DND-41 (cell line): Measurements from ENCODE around the gene RRP1.

ENCODE experiments used
- ATAC-seq: fragments of 200-7000 bp; cut with Tn5 transposase; 3 replicates; pipeline ENCODE4 v1.9.1; 2021; ENCODE audit warnings: low read depth; ENCODE audit not compliant: insufficient read depth
- DNase-seq: peaks from one replicate; pipeline ENCODE4 v3.0.0-alpha.2; 2020
- H2AFZ ChIP-seq: 2 replicates; pipeline ENCODE4 v1.6.0; 2012; ENCODE audit warnings: low read depth, low read length
- H3K27ac ChIP-seq: 2 replicates; pipeline ENCODE4 v1.5.1; 2012; ENCODE audit warnings: low read length, inconsistent platforms
- H3K27me3 ChIP-seq: fragments of 200-600 bp; sonication (generic); 2 replicates; pipeline ENCODE4 v1.6.0; 2012; ENCODE audit warnings: low read length, mild to moderate bottlenecking, inconsistent platforms; ENCODE audit not compliant: insufficient read depth, poor library complexity
- H3K36me3 ChIP-seq: 2 replicates; pipeline ENCODE4 v1.5.1; 2012; ENCODE audit warnings: low read length, inconsistent platforms; ENCODE audit not compliant: insufficient read depth
- H3K4me1 ChIP-seq: 2 replicates; pipeline ENCODE4 v1.5.1; 2012; ENCODE audit warnings: mild to moderate bottlenecking, low read length; ENCODE audit not compliant: insufficient read depth
- H3K4me2 ChIP-seq: 2 replicates; pipeline ENCODE4 v1.6.0; 2012; ENCODE audit warnings: mild to moderate bottlenecking, moderate library complexity, low read length, inconsistent platforms; ENCODE audit not compliant: insufficient read depth
- H3K4me3 ChIP-seq, 2 experiments: fragments of 200-600 bp in 1 of 2; shearing (Covaris generic) in 1 of 2; 2 replicates each; pipeline ENCODE4 v1.5.1; 2012 to 2016; ENCODE audit warnings: inconsistent platforms in 2 of 2, low read length in 2 of 2, mild to moderate bottlenecking in 2 of 2, low read depth in 1 of 2, moderate library complexity in 1 of 2
- H3K79me2 ChIP-seq: 2 replicates; pipeline ENCODE4 v1.6.0; 2012; ENCODE audit warnings: low read length, inconsistent platforms; ENCODE audit not compliant: insufficient read depth
- H3K9ac ChIP-seq: 2 replicates; pipeline ENCODE4 v1.6.0; 2012; ENCODE audit warnings: low read depth, mild to moderate bottlenecking, inconsistent platforms, low read length, moderate library complexity
- H3K9me3 ChIP-seq: 2 replicates; pipeline ENCODE4 v1.5.1; 2012; ENCODE audit warnings: low read length, moderate library complexity, mild to moderate bottlenecking, inconsistent platforms; ENCODE audit not compliant: insufficient read depth, severe bottlenecking
- H4K20me1 ChIP-seq: 2 replicates; pipeline ENCODE4 v1.6.0; 2012; ENCODE audit warnings: low read length; ENCODE audit not compliant: insufficient read depth
- EZH2 ChIP-seq: IDR thresholded peaks from 3 replicates; pipeline ENCODE4 v1.6.1; 2012; ENCODE audit warnings: borderline replicate concordance, low read depth, mild to moderate bottlenecking, moderate library complexity, low read length, inconsistent platforms; ENCODE audit not compliant: severe bottlenecking
- TF ChIP-seq, protein P1 (sequence below): IDR thresholded peaks from 2 replicates; pipeline ENCODE4 v1.5.1; 2012; ENCODE audit warnings: borderline replicate concordance, low read length, moderate library complexity, mild to moderate bottlenecking; ENCODE audit not compliant: poor library complexity, severe bottlenecking; ENCODE audit errors: extremely low read depth

The RRP1 gene

DNA sequence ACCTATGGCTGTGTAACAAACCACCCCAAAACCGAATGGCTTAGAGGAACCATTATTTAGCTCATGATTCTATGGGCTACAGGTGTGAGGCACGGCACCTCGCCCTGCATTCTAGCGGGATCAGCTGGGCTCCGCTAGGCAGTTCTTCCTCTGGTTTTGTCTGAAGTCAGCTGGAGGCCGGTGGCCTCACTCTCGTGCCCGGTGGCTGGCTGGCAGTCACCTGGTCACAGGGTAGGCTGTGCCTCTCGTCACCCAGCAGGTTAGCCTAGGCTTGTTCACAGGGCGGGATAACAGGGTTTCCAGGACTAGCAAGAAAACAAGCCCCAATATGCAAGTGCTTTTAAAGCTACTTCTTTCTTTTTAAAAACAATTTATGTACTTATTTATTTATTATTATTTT lies 59.4 kb downstream of the RRP1 start:
- Histone ChIP-seq H3K4me2 (no peak overlapping the region), H3K4me1 (no peaks in the 10 kb centered on the region), H3K4me3 (no peak overlapping the region), H3K9ac (no peak overlapping the region), H3K79me2 (no peaks in the 10 kb centered on the region), H3K9me3 (no peaks in the 10 kb centered on the region), H3K27me3 (no peaks in the 10 kb centered on the region), H2AFZ (no peak overlapping the region), H3K27ac (no peak overlapping the region), H3K36me3 (no peaks in the 10 kb centered on the region), H4K20me1 (no peaks in the 10 kb centered on the region; the same call in 1 of the 2 replicates)
- ATAC-seq (no peak), DNase-seq (no peak)
- TF ChIP-seq, protein P1, sequence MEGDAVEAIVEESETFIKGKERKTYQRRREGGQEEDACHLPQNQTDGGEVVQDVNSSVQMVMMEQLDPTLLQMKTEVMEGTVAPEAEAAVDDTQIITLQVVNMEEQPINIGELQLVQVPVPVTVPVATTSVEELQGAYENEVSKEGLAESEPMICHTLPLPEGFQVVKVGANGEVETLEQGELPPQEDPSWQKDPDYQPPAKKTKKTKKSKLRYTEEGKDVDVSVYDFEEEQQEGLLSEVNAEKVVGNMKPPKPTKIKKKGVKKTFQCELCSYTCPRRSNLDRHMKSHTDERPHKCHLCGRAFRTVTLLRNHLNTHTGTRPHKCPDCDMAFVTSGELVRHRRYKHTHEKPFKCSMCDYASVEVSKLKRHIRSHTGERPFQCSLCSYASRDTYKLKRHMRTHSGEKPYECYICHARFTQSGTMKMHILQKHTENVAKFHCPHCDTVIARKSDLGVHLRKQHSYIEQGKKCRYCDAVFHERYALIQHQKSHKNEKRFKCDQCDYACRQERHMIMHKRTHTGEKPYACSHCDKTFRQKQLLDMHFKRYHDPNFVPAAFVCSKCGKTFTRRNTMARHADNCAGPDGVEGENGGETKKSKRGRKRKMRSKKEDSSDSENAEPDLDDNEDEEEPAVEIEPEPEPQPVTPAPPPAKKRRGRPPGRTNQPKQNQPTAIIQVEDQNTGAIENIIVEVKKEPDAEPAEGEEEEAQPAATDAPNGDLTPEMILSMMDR = no peak
- no peak for TF ChIP-seq EZH2

DNA sequence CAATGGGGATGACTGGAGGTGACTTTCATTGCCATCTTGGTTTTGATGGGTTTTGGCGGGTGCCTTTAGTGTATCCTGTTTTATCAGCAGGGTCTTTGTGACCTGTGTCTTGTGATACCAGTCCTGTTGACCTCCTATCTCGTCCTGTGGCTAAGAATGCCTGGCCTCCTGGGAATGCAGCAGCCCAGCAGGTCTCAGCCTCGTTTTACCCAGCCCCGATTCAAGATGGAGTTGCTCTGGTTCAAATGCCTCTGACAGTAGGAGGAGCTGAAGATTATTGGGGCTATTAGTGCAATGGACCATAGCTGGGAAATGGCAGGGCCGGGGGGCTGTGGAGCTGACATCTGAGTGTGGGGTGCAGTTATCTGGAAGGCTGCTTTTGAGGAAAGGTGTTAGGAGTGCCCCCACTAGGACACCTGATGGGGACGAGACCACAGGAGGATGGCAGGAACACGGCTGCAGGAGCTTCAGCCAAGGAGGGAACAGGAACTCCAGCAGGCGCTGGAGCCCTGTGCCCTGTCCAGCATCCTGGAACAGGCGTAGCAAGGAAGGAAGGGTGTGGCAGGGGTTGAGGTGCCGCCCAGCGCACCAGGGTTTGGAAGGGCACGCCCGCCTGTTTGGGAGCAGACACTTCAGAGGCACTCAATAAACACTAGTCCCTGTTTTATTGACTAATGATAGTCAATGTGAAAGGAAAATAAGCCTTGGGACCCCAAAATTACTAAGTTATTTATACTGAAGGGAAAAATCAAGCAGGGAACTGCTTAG lies 60.3 kb downstream of the RRP1 start:
- Histone ChIP-seq H2AFZ (no peak overlapping the region), H3K4me3 (no peak overlapping the region), H3K4me1 (0 out of 2 replicates have a peak, but pooled peaks cover 1% of the 10 kb centered on the region), H3K9ac (no peak overlapping the region), H3K79me2 (no peaks in the 10 kb centered on the region), H3K9me3 (no peaks in the 10 kb centered on the region), H3K4me2 (no peak overlapping the region), H3K27ac (no peak overlapping the region), H3K36me3 (no peaks in the 10 kb centered on the region), H4K20me1 (no peaks in the 10 kb centered on the region; the same call in 1 of the 2 replicates), H3K27me3 (no peaks in the 10 kb centered on the region)
- TF ChIP-seq, protein P1 = no peak
- TF ChIP-seq EZH2 = no peak
- ATAC-seq (no peak), DNase-seq (no peak)

DNA sequence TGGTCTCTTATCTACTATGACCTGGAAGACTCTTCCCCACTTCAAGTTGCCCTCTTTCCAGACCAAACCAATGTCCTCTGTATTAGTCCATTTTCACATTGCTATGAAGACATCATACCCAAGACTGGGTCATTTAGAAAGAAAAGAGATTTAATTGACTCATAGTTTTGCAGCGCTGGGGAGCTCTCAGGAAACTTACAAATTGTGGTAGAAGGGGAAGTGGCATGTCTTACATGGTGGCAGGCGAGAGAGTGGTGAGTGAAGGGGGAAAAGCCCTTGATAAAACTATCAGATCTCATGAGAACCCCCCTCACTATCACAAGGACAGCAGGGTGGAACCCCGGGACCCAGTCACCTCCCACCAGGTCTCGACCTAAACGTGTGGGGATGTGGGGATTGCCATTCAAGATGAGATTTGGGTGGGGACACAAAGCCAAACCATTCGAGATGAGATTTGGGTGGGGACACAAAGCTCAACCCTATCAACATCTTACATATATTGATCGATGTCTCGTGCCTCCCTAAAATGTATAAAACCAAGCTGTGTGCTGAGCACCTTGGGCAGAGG lies 61.4 kb downstream of the RRP1 start:
- no peak for TF ChIP-seq EZH2
- TF ChIP-seq, protein P1 = no peak
- Histone ChIP-seq H3K9ac (no peak overlapping the region), H3K9me3 (no peaks in the 10 kb centered on the region), H3K4me2 (no peak overlapping the region), H2AFZ (no peak overlapping the region), H3K27ac (no peak overlapping the region), H4K20me1 (no peaks in the 10 kb centered on the region; the same call in 1 of the 2 replicates), H3K4me1 (0 out of 2 replicates have a peak, but pooled peaks cover 8% of the 10 kb centered on the region), H3K36me3 (no peaks in the 10 kb centered on the region), H3K79me2 (no peaks in the 10 kb centered on the region), H3K4me3 (no peak overlapping the region), H3K27me3 (no peaks in the 10 kb centered on the region)
- ATAC-seq = no peak
- no peak for DNase-seq
